ENCODE results near the gene WAC. TPM values are rescaled to one million over a fixed set of nuclear protein-coding genes. Genes with fewer than 3 reads are reported as not detected.
A peak's percentile ranks its signal among the peaks of the same experiment; 100 is the strongest.
"Not testable (repeated sequence)": the region's sequence is repeated elsewhere in the genome, so short reads cannot be mapped to it uniquely, and the experiment has no call there.

Gene WAC
- total and polyA plus RNA-seq, 2 of the 13 experiments (the other 11 are each of a cell fraction or from before 2014, with no cell fraction given) = 69.1 to 96.2 TPM

- H4K20me1 ChIP-seq (ENCODE audit: insufficient read depth, low read length); DNase-seq (ENCODE audit: low spot score); H3K27me3 ChIP-seq (ENCODE audit: control insufficient read depth in 1 of 2, insufficient read depth in 2 of 2, low read length in 2 of 2); FAIRE-seq; H3K36me3 ChIP-seq (replicated peaks in 1 of 2; ENCODE audit: control insufficient read depth in 1 of 2, insufficient read depth in 2 of 2, low read length in 2 of 2); H3K9ac ChIP-seq (ENCODE audit: insufficient read depth, low read depth, low read length); ATAC-seq; H3K4me1 ChIP-seq (ENCODE audit: insufficient read depth, low read length); H3K4me2 ChIP-seq (ENCODE audit: low read depth, low read length); H2AFZ ChIP-seq (ENCODE audit: low read length); in situ Hi-C loops (cut with HindIII; ENCODE audit: extremely low pct_ligation_motif_present, low pct_unique_long_range_greater_than_20kb); H3K79me2 ChIP-seq (ENCODE audit: insufficient read depth, low read length); POLR2A ChIA-PET; BruUV-seq (replicated peaks); intact Hi-C loops (cut with micrococcal nuclease; ENCODE audit: unreplicated experiment); H3K4me3 ChIP-seq (replicated peaks in 1 of 3; ENCODE audit: insufficient read depth in 1 of 3, low read depth in 2 of 3, low read length in 3 of 3); H3K27ac ChIP-seq (ENCODE audit: extremely low read length, insufficient read depth, low read length); CTCF ChIA-PET (ENCODE audit: low intra/inter-chr PET ratio, low total read pairs): not testable (repeated sequence)
- WGBS (ENCODE audit: low lambda C conversion rate) = 86% methylated on average over 9 of the region's 11 CpGs
- peaks cover 11% of the 10 kb centered on the region; the same call in 1 of the 2 replicates for H3K9me3 ChIP-seq (ENCODE audit: low read length)
Measured at GRCh38 chr10:28521961-28522360, 11.0 kb upstream of the WAC start.

DNA sequence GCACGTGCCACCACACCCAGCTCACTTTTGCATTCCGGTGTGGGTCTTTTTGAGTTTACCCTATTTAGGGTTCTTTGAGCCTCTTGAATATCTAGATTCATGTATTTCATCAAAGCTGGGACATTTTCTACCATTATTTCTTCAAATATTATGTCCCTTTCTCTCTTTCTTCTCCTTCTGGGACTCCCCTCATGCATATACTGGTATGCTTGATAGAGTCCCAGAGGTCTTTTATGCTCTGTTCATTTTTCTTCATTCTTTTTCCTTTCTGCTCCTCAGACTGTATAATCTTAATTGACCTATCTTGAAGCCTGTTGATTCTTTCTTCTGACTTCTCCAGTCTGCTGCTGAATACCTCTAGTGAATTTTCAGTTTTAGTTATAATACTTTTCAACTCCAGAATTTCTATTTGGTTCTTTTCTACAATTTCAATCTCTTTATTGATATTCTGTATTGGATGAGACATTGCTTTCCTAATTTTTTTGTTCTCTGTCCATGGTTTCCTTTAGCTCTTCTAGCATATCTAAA lies 9.1 kb upstream of the WAC start:
- TF ChIP-seq KLF9 (CRISPR knock-in tag; IDR thresholded peaks at IDR 0.05; ENCODE audit: low read depth) (no peak), ZNF709 (CRISPR knock-in tag; IDR thresholded peaks at IDR 0.05) (peak; percentile 98), CTCF (CRISPR knock-in tag; IDR thresholded peaks at IDR 0.05) (no peak), TGIF2 (CRISPR knock-in tag; IDR thresholded peaks at IDR 0.05) (no peak), ZNF160 (CRISPR knock-in tag; IDR thresholded peaks at IDR 0.05) (peak; percentile 96), MATR3 (CRISPR knock-in tag; IDR thresholded peaks at IDR 0.05) (no peak)
- intact Hi-C loops (cut with micrococcal nuclease; ENCODE audit: unreplicated experiment) = no loop called here
- WGBS (ENCODE audit: low lambda C conversion rate) = 97% methylated on average over 2 of the region's 2 CpGs
- ChIA-PET CTCF (ENCODE audit: low intra/inter-chr PET ratio, low total read pairs) (no interaction called here), POLR2A (interaction anchor here (1.0 kb wide), 1 partner anchor 8 kb away, joined by 3 read pairs; no protein-coding TSS in a partner anchor)
- no peak overlapping the region for H3K4me3 ChIP-seq (replicated peaks in 1 of 3; ENCODE audit: insufficient read depth in 1 of 3, low read depth in 2 of 3, low read length in 3 of 3)
- H4K20me1 ChIP-seq (ENCODE audit: insufficient read depth, low read length) = no peaks in the 10 kb centered on the region
- no peaks in the 10 kb centered on the region for H3K4me1 ChIP-seq (ENCODE audit: insufficient read depth, low read length)
- 0 out of 5 replicates have a peak, but pooled peaks cover 0 to 3% of the 10 kb centered on the region in 2 experiments for H3K36me3 ChIP-seq (replicated peaks in 1 of 2; ENCODE audit: control insufficient read depth in 1 of 2, insufficient read depth in 2 of 2, low read length in 2 of 2)
- H3K79me2 ChIP-seq (ENCODE audit: insufficient read depth, low read length) = no peaks in the 10 kb centered on the region
- no peak for FAIRE-seq
- no peaks in the 10 kb centered on the region for H3K27me3 ChIP-seq (ENCODE audit: control insufficient read depth in 1 of 2, insufficient read depth in 2 of 2, low read length in 2 of 2)
- no peak overlapping the region for H2AFZ ChIP-seq (ENCODE audit: low read length)
- in situ Hi-C loops (cut with HindIII; ENCODE audit: extremely low pct_ligation_motif_present, low pct_unique_long_range_greater_than_20kb) = no loop called here
- TSS peak; percentile 38 for BruUV-seq (replicated peaks)
- H3K9me3 ChIP-seq (ENCODE audit: low read length) = peaks cover 11% of the 10 kb centered on the region; the same call in 1 of the 2 replicates
- no peak overlapping the region for H3K9ac ChIP-seq (ENCODE audit: insufficient read depth, low read depth, low read length)
- DNase-seq (ENCODE audit: low spot score) = no peak
- H3K27ac ChIP-seq (ENCODE audit: extremely low read length, insufficient read depth, low read length) = no peak overlapping the region
- no peak for ATAC-seq
- H3K4me2 ChIP-seq (ENCODE audit: low read depth, low read length) = no peak overlapping the region
